Measurements from ENCODE around the gene TFF2. TPM values are rescaled to one million over a fixed set of nuclear protein-coding genes. Genes with fewer than 3 reads are reported as not detected.

The TFF2 gene
- total RNA-seq, 2 experiments from 2014 or later = not detected

DNA sequence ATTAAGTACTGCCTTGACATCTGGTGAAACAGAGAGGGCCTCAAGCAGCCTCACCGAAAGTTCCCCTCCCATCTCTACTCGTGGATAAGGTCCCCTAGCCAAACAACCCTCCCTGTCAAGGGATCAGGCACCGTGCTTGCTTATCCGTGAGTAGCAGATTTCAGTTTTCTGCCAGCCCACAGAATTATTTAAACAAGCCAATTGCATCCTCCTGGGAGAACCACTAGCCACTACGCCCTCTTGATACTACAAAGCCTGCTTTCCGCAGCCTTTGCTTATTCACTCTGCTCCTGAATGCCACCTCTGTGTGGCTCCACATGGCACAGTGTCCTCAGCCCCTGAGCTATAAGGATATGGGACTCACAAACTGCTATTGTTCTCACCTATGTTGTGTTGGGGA lies 5.9 kb upstream of the TFF2 start:
- POLR2A ChIA-PET = no interaction called here
- no peak overlapping the region for H3K4me3 Mint-ChIP-seq

GRCh38 chr21:42356046-42356445 lies 5.3 kb upstream of the TFF2 start:
- CTCF ChIA-PET = no interaction called here
- no peak for DNase-seq
- no peak overlapping the region for H3K27ac Mint-ChIP-seq

More for the DNA sequence above, 5.9 kb upstream of the TFF2 start:
- H3K27ac Mint-ChIP-seq = no peak overlapping the region
- no peak overlapping the region for H3K27ac ChIP-seq (ENCODE audit: low read depth in 1 of 2, low read length in 2 of 2)
- intact Hi-C loops (cut with DNase I, micrococcal nuclease) = no loop called here
- no peak for TF ChIP-seq CTCF (IDR thresholded peaks at IDR 0.05)
- no peaks in the 10 kb centered on the region for H3K27me3 ChIP-seq (ENCODE audit: control insufficient read depth in 1 of 2, insufficient read depth in 2 of 2, low read length in 2 of 2)
- no peak overlapping the region for H3K4me3 ChIP-seq (ENCODE audit: low read length)
- H3K9me3 Mint-ChIP-seq = peaks cover 7% of the 10 kb centered on the region
- no peaks in the 10 kb centered on the region for H3K36me3 Mint-ChIP-seq (ENCODE audit: low read depth)
- DNase-seq (no peak), ATAC-seq (ENCODE audit: poor library complexity) (no peak)
- H3K4me1 Mint-ChIP-seq (ENCODE audit: low read depth) = no peaks in the 10 kb centered on the region
- no peaks in the 10 kb centered on the region for H3K27me3 Mint-ChIP-seq
- no peaks in the 10 kb centered on the region for H3K36me3 ChIP-seq (ENCODE audit: insufficient read depth, low read length)
- peaks cover 8 to 10% of the 10 kb centered on the region in 2 experiments for H3K9me3 ChIP-seq (ENCODE audit: control insufficient read depth in 1 of 2, insufficient read depth in 1 of 2, low read length in 2 of 2)
- CTCF ChIA-PET = no interaction called here
- no peaks in the 10 kb centered on the region for H3K4me1 ChIP-seq (ENCODE audit: insufficient read depth, low read length)

DNA sequence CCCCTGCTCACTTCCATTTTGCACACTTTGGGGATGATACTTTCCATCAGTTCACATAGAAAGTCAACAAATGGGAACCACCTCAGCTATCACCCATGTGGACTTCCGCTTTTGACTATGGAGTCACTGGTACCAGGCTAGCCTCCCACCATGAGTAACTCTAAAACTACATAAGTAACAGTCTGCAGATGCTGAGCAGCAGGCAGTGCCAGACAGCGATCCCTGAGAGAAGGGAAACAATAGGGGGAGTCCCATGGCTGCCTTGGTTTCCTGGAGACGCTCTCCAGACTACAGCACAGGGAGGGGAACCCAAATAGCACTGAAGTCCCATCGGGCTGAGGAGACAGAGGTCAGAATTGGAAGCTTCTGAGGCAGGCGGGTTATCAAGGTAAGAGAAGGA lies 2.8 kb upstream of the TFF2 start:
- Mint-ChIP-seq H3K4me1 (ENCODE audit: low read depth) (no peaks in the 10 kb centered on the region), H3K9me3 (peaks cover 7% of the 10 kb centered on the region), H3K27ac (no peak overlapping the region), H3K4me3 (no peak overlapping the region), H3K36me3 (ENCODE audit: low read depth) (no peaks in the 10 kb centered on the region), H3K27me3 (no peaks in the 10 kb centered on the region)
- no peak for TF ChIP-seq CTCF (IDR thresholded peaks at IDR 0.05)
- Histone ChIP-seq H3K27ac (ENCODE audit: low read depth in 1 of 2, low read length in 2 of 2) (no peak overlapping the region), H3K27me3 (ENCODE audit: control insufficient read depth in 1 of 2, insufficient read depth in 2 of 2, low read length in 2 of 2) (no peaks in the 10 kb centered on the region), H3K4me3 (ENCODE audit: low read length) (no peak overlapping the region), H3K4me1 (ENCODE audit: insufficient read depth, low read length) (no peaks in the 10 kb centered on the region), H3K36me3 (ENCODE audit: insufficient read depth, low read length) (no peaks in the 10 kb centered on the region), H3K9me3 (ENCODE audit: control insufficient read depth in 1 of 2, insufficient read depth in 1 of 2, low read length in 2 of 2) (peaks cover 0 to 8% of the 10 kb centered on the region in 2 experiments)
- CTCF ChIA-PET = no interaction called here
- POLR2A ChIA-PET = no interaction called here
- no peak for DNase-seq
- intact Hi-C loops (cut with DNase I, micrococcal nuclease) = no loop called here
- ATAC-seq (ENCODE audit: poor library complexity) = no peak

More at GRCh38 chr21:42356046-42356445, 5.3 kb upstream of the TFF2 start:
- H3K27me3 ChIP-seq (ENCODE audit: control insufficient read depth in 1 of 2, insufficient read depth in 2 of 2, low read length in 2 of 2) = no peaks in the 10 kb centered on the region
- no peak overlapping the region for H3K27ac ChIP-seq (ENCODE audit: low read depth in 1 of 2, low read length in 2 of 2)
- no peak overlapping the region for H3K4me3 ChIP-seq (ENCODE audit: low read length)
- no peak for ATAC-seq (ENCODE audit: poor library complexity)
- peaks cover 7% of the 10 kb centered on the region for H3K9me3 Mint-ChIP-seq
- H3K4me1 ChIP-seq (ENCODE audit: insufficient read depth, low read length) = no peaks in the 10 kb centered on the region
- intact Hi-C loops (cut with DNase I, micrococcal nuclease) = no loop called here
- H3K9me3 ChIP-seq (ENCODE audit: control insufficient read depth in 1 of 2, insufficient read depth in 1 of 2, low read length in 2 of 2) = peaks cover 8 to 10% of the 10 kb centered on the region in 2 experiments
- POLR2A ChIA-PET = no interaction called here
- H3K36me3 ChIP-seq (ENCODE audit: insufficient read depth, low read length) = no peaks in the 10 kb centered on the region
- no peaks in the 10 kb centered on the region for H3K27me3 Mint-ChIP-seq
- no peak overlapping the region for H3K4me3 Mint-ChIP-seq
- no peak for TF ChIP-seq CTCF (IDR thresholded peaks at IDR 0.05)
- no peaks in the 10 kb centered on the region for H3K4me1 Mint-ChIP-seq (ENCODE audit: low read depth)
- no peaks in the 10 kb centered on the region for H3K36me3 Mint-ChIP-seq (ENCODE audit: low read depth)

All from CD4-positive, alpha-beta T cell (primary cell).